ENCODE data around the gene ANGEL2.
"Not testable (repeated sequence)": the region's sequence is repeated elsewhere in the genome, so short reads cannot be mapped to it uniquely, and the experiment has no call there.

The ANGEL2 gene

GRCh38 chr1:213019450-213019849, 3.8 kb upstream of the ANGEL2 start:
- no peak for DNase-seq (ENCODE audit: low spot score)

DNA sequence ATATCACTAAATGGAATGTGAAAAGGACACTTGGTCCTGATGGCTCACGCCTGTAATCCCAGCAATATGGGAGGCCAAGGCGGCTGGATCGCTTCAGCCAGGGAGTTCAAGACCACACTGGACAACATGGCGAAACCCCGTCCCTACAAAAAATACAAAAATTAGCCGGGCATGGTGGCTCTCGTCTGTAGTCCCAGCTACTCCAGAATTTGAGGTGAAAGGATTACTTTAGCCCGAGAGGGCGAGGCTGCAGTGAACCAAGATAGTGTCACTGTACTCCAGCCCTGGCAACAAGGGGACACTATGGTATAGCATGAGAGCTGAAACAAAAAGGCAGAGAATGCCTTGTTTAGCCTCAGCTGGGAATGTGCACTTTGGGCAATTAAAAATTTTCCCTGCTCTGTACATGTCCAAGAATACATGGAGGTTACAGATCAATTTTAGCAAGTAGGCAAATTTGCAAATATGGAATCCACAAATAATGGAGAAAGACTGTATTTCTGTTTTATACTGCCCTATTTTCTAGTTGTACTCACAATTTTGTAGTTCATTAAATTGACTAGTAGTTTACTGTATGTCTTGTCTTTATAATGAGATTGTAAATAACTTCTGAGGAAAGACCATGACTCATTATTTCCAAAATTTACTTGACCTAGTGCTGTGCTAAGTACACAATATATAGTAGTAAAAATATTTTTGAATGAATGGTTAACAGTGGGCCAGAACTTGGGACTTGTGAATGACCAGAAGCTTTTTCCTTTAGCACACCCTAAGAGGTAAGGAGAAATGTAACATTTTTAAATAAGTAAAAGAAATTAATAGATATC, 2.0 kb upstream of the ANGEL2 start:
- no peak for DNase-seq (ENCODE audit: low spot score)

DNA sequence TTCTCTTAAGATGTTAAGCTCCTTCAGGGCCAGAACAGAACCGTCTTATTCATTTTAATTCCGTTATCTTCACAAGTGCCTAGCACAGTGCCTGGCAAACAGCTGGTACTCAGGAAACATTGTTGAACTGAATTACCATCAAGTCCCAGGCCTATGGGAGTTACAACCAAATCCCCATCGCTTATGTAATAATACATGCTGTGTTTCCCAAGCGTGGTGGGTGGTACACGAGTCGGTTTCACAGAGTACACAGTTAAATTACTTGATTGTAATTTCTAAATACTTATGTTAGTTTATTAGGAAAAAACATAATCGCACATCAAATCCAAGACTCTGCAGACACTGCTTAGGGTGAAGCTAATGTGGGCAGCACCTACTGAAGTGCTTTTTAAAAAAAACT, 1.0 kb downstream of the ANGEL2 start:
- DNase-seq (ENCODE audit: low spot score), result no peak

DNA sequence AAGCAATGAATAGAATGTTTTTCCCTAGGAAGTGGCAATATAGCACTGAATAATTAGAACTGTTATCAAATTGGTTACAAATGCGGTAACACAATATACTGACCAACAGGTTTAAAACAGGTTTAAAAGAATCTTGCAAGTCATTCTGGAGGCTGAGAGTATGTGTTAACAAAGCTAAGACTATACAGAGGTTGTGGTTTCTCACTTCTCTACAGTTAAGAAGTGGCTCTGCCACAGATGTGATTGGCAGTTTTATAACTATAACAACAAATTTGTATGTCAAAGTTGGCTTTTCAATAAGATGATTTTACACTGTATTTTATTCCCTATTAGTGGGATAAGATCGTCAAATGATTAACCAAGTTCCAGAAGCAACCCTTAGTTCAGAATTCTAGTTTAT, 7.1 kb downstream of the ANGEL2 start:
- no peak for DNase-seq (ENCODE audit: low spot score)

- no peak for DNase-seq (ENCODE audit: low spot score)
Observed at GRCh38 chr1:213003256-213003655, 12.4 kb downstream of the ANGEL2 start.

DNA sequence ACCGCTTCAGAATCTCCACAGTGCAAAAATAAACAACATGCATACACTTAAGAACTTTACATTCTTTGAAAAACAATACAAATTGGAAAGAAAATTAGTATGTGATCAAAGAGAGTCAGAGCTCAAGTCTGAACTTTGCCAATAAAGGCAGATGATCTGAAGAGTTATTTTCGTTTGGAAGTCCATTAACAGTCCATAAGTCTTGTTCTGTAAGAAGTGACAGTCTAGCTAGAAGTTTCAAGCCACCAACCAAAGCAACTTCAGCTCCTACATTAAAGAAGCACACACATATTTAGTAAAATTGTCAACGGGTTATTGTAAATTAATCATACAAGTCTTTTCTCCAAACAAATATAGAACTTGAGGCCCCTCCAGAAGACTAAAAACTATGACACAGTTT, 20.7 kb downstream of the ANGEL2 start:
- no peak for DNase-seq (ENCODE audit: low spot score)

DNA sequence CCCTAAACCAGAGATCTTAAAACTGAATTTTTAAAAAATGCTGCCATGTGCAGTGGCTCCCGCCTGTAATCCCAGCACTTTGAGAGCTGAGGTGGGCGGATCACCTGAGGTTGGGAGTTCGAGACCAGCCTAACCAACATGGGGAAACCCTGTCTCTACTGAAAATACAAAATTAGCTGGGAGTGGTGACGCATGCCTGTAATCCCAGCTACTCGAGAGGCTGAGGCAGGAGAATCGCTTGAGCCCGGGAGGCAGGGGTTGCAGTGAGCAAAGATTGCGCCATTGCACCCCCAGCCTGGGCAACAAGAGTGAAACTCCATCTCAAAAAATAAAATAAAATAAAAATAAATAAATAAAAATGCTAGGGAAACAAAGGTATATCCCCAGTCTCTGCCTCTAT, 21.7 kb downstream of the ANGEL2 start:
- not testable (repeated sequence) for DNase-seq (ENCODE audit: low spot score)

DNA sequence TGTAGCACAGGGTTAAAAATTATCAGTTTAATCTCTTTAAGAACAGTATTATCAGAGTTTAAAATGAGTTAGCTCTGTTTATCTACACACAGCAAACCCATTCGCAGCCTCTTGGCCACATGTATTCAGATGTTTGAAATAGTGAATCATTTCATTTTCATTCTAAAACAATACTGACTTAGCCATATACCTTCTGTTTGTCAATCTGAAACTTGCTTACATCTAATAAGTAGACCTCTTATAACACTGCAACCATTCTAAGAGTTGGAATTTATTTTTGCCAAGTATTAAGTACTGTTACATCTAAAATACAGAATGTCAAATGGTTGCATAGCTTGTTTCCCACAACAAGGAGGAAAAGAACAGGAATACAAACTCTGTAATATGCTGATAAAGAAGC, 25.4 kb downstream of the ANGEL2 start:
- no peak for DNase-seq (ENCODE audit: low spot score)

GRCh38 chr1:212987702-212988322, 27.9 kb downstream of the ANGEL2 start:
- no peak for DNase-seq (ENCODE audit: low spot score)

- DNase-seq (ENCODE audit: low spot score), result no peak
Observed at GRCh38 chr1:212986551-212986950, 29.1 kb downstream of the ANGEL2 start.

- no peak for DNase-seq (ENCODE audit: low spot score)
Observed at GRCh38 chr1:212984522-212985291, 31.0 kb downstream of the ANGEL2 start.

- DNase-seq (ENCODE audit: low spot score), result no peak
Observed at GRCh38 chr1:212983482-212983881, 32.2 kb downstream of the ANGEL2 start.

DNA sequence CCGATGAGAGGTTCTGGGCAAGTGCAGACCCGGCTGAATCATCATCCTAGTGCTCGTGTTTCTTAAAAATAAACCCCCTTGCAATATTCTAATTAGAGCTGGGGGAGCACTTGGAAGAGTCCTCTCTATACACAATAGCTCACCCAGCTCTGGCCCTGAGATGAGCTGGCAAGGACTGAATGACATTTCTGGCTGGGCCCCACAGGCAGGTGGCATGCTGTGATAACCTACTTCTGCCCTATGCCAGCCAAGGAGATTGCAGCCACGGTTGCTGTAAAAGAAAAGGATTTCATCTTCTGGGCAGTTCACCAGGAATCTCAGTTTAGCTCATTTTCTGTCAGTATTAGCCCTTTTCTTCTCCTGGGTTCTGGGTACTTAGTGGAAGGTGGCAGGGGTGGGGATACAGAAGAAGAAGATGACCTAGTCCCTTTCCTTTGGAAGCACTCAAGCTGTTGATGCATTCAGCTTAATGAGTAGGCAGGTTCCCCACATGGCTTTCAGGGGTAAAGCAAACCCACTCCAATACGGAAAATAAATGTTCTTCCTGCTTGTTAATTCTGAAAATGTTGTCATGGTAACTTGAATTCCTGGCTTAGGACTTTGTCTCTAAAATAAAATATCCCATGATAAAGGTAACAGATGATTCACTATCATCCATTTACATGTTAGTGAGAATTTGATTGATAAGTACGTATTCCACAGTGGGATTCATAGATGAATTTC, 33.1 kb downstream of the ANGEL2 start:
- DNase-seq (ENCODE audit: low spot score), result no peak

- DNase-seq (ENCODE audit: low spot score), result no peak
Observed at GRCh38 chr1:212981571-212982328, 33.9 kb downstream of the ANGEL2 start.

- DNase-seq (ENCODE audit: low spot score), result no peak
Observed at GRCh38 chr1:212981025-212981495, 34.6 kb downstream of the ANGEL2 start.

DNA sequence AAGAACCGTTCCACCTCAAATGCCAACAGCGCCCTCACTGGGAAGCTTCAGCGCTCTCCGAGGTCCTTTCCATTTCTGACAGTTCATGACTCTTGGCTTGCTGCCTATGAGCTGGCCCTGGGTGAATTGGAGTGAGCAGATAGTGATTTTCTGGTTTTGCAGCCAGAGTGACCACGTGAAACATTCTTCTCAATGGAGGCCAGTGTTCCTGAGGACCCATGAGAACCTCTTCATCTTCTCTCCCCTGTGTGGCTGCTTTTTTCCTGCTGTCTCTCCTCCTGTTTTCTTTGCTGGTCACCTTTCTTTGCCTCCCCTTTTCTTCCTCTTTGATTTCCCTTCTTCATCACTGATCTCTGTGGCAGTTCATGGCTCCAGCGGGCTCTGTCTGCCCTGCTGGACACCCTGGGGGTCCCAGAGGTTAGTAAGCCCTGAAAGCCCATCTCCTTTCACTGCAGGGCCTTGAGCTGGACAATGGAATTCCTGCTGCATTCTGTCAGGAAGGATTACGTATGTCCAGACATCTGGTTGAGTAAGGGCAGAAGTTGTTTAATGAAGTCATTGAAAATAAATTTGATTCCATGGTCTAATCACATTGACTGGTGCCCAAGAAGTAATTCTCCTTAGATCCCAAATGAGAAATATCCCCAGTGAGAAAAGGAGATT, 35.4 kb downstream of the ANGEL2 start:
- DNase-seq (ENCODE audit: low spot score), result no peak

DNA sequence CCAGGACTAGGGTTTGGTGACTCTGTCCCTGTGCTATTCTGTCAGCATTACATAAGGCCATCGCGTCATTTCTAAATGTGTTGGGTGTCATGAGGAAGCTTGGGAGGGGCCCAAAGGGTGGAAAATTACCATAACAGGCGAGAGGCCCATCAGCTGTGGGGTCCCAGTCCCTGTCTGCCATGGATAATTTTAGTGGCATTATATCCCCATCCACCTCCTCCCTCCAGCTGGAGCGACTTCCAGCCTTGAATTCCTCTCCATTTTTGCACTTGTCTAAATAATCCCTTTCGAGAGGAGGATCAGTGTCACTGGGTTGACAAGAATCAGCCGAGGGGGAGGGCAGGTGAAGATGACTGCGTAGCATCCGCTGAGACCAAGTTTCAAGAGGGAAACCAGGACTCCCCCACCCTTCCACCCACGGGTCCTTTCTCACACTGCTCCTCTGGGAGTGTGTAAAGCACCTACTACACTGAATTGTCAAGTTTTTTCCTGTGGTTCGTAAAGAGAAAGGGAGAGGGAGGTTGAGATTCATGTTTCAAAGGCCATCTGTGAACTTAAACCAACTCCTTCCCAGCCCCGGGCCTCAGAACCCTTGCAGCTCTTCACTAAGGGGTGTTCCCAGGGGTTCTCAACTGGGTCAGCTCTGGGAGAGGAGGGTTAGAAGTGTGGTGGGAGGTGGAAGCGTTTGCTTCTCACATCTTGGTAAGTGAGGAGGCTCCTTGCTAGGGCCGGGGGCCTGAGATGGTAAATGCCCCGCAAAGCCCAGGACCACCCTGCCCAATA, 36.1 kb downstream of the ANGEL2 start:
- DNase-seq (ENCODE audit: low spot score), result no peak

GRCh38 chr1:212977781-212978645, 37.7 kb downstream of the ANGEL2 start:
- no peak for DNase-seq (ENCODE audit: low spot score)

GRCh38 chr1:212976586-212976985, 39.1 kb downstream of the ANGEL2 start:
- no peak for DNase-seq (ENCODE audit: low spot score)
